ENCODE results near the gene SLC35B1. TPM values are rescaled to one million over a fixed set of nuclear protein-coding genes. Genes with fewer than 3 reads are reported as not detected.

The SLC35B1 gene
- polyA plus RNA-seq, 1 donor (not counting 4 experiments of a cell fraction or from before 2014, with no cell fraction given), result 71.6 TPM

DNA sequence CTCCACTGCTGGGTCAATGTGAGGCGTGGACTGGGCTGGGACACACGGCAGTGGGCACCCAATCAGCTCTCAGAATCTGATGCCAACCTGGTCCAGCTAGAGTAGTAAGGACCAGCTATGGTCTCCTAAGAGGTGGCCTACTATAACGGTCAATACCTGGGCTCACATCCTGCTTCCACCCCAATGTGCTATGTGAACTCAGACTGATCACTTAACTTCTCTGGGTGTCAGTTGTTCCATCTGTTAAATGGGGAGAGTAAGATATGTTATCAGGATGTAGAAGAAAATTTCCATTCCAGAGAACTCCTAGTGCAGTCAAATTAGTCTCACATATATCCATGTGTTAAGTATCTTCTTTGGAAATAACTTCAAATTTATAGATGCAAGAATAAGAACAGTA lies 42.0 kb upstream of the SLC35B1 start:
- no peaks in the 10 kb centered on the region for H3K27me3 ChIP-seq (ENCODE audit: control insufficient read depth, extremely low read depth, insufficient read depth, low read length)
- H3K79me2 ChIP-seq (ENCODE audit: control insufficient read depth, insufficient read depth, low read length), result no peaks in the 10 kb centered on the region
- no peaks in the 10 kb centered on the region for H3K4me1 ChIP-seq (ENCODE audit: control insufficient read depth, extremely low read depth, insufficient read depth, low read length)
- dilution Hi-C loops (cut with MboI; ENCODE audit: extremely low pct_ligation_motif_present, low sequenced_read_pairs), result no loop called here
- H3K27ac ChIP-seq (ENCODE audit: control insufficient read depth, insufficient read depth, low read length), result no peak overlapping the region
- no peak overlapping the region for H2AFZ ChIP-seq (ENCODE audit: control insufficient read depth, low read length)
- DNase-seq (ENCODE audit: low read depth, low spot score) (no peak), FAIRE-seq (no peak)
- no peaks in the 10 kb centered on the region for H3K9me1 ChIP-seq (ENCODE audit: control insufficient read depth, extremely low read depth, insufficient read depth, low read length)
- no peaks in the 10 kb centered on the region for H4K20me1 ChIP-seq (ENCODE audit: control insufficient read depth, extremely low read depth, insufficient read depth, low read length)
- no peak overlapping the region for H3K4me2 ChIP-seq (ENCODE audit: control insufficient read depth, extremely low read depth, insufficient read depth, low read depth, low read length)
- H3K9me3 ChIP-seq (ENCODE audit: control insufficient read depth, low read depth, low read length), result no peaks in the 10 kb centered on the region
- no peak for TF ChIP-seq EZH2 (IDR thresholded peaks at IDR 0.05; ENCODE audit: low read length)
- TF ChIP-seq, protein P1, sequence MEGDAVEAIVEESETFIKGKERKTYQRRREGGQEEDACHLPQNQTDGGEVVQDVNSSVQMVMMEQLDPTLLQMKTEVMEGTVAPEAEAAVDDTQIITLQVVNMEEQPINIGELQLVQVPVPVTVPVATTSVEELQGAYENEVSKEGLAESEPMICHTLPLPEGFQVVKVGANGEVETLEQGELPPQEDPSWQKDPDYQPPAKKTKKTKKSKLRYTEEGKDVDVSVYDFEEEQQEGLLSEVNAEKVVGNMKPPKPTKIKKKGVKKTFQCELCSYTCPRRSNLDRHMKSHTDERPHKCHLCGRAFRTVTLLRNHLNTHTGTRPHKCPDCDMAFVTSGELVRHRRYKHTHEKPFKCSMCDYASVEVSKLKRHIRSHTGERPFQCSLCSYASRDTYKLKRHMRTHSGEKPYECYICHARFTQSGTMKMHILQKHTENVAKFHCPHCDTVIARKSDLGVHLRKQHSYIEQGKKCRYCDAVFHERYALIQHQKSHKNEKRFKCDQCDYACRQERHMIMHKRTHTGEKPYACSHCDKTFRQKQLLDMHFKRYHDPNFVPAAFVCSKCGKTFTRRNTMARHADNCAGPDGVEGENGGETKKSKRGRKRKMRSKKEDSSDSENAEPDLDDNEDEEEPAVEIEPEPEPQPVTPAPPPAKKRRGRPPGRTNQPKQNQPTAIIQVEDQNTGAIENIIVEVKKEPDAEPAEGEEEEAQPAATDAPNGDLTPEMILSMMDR (optimal IDR thresholded peaks at IDR 0.05 in 1 of 3, IDR thresholded peaks at IDR 0.05 in 1 of 3, conservative IDR thresholded peaks at IDR 0.05 in 1 of 3; ENCODE audit: extremely low read depth in 1 of 3, insufficient read depth in 2 of 3, low read length in 3 of 3), result no peak
- H3K36me3 ChIP-seq (ENCODE audit: control insufficient read depth in 2 of 2, extremely low read depth in 1 of 2, insufficient read depth in 2 of 2, low read length in 2 of 2), result no peaks in the 10 kb centered on the region
- no peak overlapping the region for H3K9ac ChIP-seq (ENCODE audit: control insufficient read depth, extremely low read depth, insufficient read depth, low read length)
- H3K4me3 ChIP-seq (ENCODE audit: control insufficient read depth in 2 of 3, extremely low read depth in 1 of 3, insufficient read depth in 2 of 3, low read depth in 1 of 3, low read length in 3 of 3), result no peak overlapping the region

DNA sequence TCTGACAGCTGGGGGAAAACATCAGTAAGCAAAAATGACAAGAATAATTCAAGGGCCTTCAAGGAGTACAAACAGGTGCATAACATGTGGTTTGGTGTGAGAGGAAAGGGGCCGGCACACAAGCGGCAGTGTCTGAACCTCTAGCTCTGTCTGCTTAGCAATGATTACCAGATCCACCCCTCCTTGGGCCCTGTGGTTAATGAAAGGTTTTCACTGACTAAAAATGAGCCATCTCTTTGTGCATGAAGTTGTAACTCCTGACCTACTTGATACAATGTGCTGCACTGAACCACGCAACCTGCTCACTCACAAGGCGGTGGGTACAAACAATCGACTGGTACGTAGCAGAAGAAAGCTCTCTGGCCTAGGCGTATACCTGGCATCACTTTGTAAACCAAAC lies 41.0 kb upstream of the SLC35B1 start:
- H3K27ac ChIP-seq (ENCODE audit: control insufficient read depth, insufficient read depth, low read length), result no peak overlapping the region
- DNase-seq (ENCODE audit: low read depth, low spot score) (no peak), FAIRE-seq (no peak)
- no peak overlapping the region for H3K4me2 ChIP-seq (ENCODE audit: control insufficient read depth, extremely low read depth, insufficient read depth, low read depth, low read length)
- no peaks in the 10 kb centered on the region for H3K79me2 ChIP-seq (ENCODE audit: control insufficient read depth, insufficient read depth, low read length)
- H3K9ac ChIP-seq (ENCODE audit: control insufficient read depth, extremely low read depth, insufficient read depth, low read length), result no peak overlapping the region
- dilution Hi-C loops (cut with MboI; ENCODE audit: extremely low pct_ligation_motif_present, low sequenced_read_pairs), result no loop called here
- no peaks in the 10 kb centered on the region for H3K36me3 ChIP-seq (ENCODE audit: control insufficient read depth in 2 of 2, extremely low read depth in 1 of 2, insufficient read depth in 2 of 2, low read length in 2 of 2)
- no peak overlapping the region for H3K4me3 ChIP-seq (ENCODE audit: control insufficient read depth in 2 of 3, extremely low read depth in 1 of 3, insufficient read depth in 2 of 3, low read depth in 1 of 3, low read length in 3 of 3)
- H3K9me1 ChIP-seq (ENCODE audit: control insufficient read depth, extremely low read depth, insufficient read depth, low read length), result no peaks in the 10 kb centered on the region
- no peaks in the 10 kb centered on the region for H4K20me1 ChIP-seq (ENCODE audit: control insufficient read depth, extremely low read depth, insufficient read depth, low read length)
- H3K9me3 ChIP-seq (ENCODE audit: control insufficient read depth, low read depth, low read length), result no peaks in the 10 kb centered on the region
- no peak for TF ChIP-seq EZH2 (IDR thresholded peaks at IDR 0.05; ENCODE audit: low read length)
- TF ChIP-seq, protein P1 (optimal IDR thresholded peaks at IDR 0.05 in 1 of 3, IDR thresholded peaks at IDR 0.05 in 1 of 3, conservative IDR thresholded peaks at IDR 0.05 in 1 of 3; ENCODE audit: extremely low read depth in 1 of 3, insufficient read depth in 2 of 3, low read length in 3 of 3), result no peak
- no peaks in the 10 kb centered on the region for H3K4me1 ChIP-seq (ENCODE audit: control insufficient read depth, extremely low read depth, insufficient read depth, low read length)
- H3K27me3 ChIP-seq (ENCODE audit: control insufficient read depth, extremely low read depth, insufficient read depth, low read length), result no peaks in the 10 kb centered on the region
- no peak overlapping the region for H2AFZ ChIP-seq (ENCODE audit: control insufficient read depth, low read length)

All from keratinocyte (primary cell).